ENCODE results near the gene MORN2.
"Not testable (repeated sequence)": the region's sequence is repeated elsewhere in the genome, so short reads cannot be mapped to it uniquely, and the experiment has no call there.

MORN2 gene

DNA sequence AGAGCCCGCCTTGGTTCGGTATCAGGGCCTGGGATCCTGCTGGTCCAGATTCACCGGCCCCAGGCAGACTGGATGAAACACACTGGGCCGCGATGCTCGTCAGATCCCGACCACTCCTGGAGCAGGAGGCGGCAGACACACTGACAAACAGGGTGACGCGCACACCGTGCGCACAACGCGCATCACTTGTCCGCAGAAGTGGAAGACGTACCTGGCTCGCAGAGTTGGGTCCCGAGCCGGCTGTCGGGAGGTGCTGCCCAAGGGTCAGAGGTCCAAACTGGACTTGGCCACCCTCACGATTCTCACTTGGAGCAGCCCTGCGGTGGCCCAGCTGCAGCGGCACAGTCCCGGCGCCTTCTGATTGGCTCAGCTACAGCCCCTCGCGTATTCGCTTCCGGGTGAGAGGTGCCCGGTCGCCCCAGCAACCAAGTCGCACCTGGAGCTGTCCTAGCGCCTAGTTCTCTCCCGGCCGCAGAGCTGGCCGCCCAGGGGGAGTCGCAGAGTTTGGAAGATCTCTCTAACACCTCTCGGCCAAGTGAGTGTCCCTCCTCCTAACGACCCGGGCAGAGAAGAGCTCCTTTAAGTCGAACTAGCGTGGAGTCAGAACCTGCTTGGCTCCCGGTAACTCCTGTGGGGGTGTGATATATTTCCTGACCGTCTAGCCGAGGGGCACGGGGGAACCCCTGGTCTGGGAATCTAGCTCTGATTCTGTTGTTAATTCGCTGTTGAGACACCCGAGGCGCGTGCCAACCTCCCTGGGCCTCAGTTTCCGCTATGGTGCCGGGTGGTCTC lies at the start of gene MORN2, which contains the start of gene DHX57:
Gene MORN2, plus strand, starts transcription at position 401 of the 792 bp plus-strand sequence.
Gene DHX57, minus strand, starts transcription at position 359 of the 792 bp plus-strand sequence. CDS start 7,529 bp downstream, outside the sequence.
- DNase-seq (ENCODE audit: low read depth) = peak; percentile 58

DNA sequence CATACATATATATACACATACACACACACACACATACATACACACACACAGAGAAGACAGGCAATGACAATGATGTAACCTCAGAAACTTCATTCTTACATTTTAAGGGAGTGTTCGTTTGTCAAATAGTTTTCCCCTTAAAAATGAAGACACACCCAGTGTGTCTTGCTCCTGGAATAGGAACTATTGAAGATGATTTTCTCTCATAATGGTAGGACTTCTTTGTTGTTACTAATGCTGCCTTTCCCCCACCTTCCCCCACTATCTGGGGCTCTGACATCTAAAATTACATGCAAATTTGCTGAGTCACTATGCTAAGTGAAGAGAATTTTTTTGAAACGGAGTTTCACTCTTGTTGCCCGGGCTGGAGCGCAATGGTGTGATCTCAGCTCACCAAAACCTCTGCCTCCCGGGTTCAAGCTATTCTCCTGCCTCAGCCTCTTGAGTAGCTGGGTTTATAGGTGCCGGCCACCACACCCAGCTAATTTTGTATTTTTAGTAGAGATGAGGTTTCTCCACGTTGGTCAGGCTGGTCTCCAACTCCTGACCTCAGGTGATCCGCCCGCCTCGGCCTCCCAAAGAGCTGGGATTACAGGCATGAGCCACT lies 48.1 kb upstream of the MORN2 start:
- DNase-seq (ENCODE audit: low read depth) = not testable (repeated sequence)

DNA sequence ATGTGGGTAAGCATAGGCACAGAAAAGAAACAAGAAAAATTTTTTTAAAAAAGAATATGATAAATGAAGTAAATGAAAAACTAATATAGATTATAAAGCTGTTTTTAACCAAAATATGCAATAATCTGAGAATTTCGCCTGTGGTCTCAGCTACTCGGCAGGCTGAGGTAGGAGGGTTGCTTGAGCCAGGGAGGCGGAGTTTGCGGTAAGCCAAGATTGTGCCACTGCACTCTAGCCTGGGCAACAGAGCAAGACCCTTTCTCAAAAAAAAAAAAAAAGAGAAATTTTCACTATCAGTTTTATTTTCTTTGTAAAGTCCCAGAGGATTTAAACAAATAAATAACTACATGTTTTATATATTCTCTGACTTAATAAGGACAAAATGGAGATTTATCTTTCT lies 47.3 kb upstream of the MORN2 start:
- DNase-seq (ENCODE audit: low read depth) = no peak

GRCh38 chr2:38829971-38830370 lies 45.8 kb upstream of the MORN2 start:
- no peak for DNase-seq (ENCODE audit: low read depth)

DNA sequence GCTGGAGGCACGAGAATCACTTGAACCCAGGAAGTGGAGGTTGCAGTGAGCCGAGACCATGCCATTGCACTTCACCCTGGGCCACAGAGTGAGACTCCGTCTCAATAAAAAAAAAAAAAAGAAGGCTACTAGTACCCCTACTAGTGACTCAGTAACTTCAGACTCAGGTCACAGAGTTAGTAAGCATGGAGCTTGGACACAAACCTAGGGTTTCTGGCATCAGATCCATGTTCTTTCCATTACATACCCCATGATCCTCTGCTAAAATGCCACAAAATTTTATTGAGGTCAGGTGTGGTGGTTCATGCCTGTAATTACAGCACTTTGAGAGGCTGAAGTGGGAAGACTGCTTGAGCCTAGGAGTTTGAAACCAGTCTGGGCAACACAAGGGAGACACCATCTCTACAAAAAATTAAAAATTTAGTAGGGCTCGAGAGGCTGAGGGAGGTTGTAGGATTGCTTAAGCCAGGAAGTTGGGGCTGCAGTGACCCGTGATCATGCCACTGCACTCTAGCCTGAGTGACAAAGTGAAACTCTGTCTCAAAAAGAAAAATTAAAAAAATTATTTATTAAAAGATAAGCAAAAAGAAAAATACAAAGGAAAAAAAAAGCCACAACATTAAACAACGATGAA lies 45.1 kb upstream of the MORN2 start:
- no peak for DNase-seq (ENCODE audit: low read depth)

- DNase-seq (ENCODE audit: low read depth) = no peak
Measured at GRCh38 chr2:38835015-38835601, 40.7 kb upstream of the MORN2 start.

DNA sequence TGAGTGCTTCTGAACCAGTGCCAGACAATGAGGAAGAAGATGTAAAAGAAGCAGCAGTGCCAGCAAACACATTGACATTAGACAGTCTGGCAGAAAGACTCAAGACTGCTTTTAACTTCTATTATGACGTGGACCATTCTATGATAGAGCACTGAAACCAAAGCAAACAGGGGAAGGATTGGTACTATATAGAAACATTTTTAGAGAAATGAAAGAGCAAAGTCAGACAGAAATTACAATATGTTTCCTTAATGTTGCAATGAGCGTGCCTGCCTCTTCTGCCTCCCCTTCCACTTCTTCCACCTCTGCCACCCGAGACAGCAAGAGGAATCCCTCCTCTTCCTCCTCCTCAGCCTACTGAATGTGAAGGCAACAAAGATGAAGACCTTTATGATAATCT lies 39.8 kb upstream of the MORN2 start:
- DNase-seq (ENCODE audit: low read depth) = no peak

DNA sequence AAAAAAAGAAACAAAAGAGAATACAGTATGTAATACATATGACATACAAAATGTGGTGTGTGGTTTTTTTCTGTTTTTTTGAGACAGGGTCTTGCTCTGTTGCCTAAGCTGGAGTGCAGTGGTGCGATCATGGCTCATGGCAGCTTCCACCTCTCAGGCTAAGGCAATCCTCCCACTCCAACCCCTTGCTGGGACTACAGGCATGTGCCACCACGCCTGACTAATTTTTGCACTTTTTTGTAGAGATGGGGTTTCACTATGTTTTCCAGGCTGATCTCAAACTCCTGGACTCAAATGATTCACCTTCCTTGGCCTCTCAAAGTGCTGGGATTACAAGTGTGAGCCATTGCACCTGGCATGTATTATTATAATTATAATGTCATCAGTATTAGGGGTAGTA lies 39.0 kb upstream of the MORN2 start:
- DNase-seq (ENCODE audit: low read depth) = no peak

GRCh38 chr2:38850045-38850444 lies 25.7 kb upstream of the MORN2 start:
- no peak for DNase-seq (ENCODE audit: low read depth)

DNA sequence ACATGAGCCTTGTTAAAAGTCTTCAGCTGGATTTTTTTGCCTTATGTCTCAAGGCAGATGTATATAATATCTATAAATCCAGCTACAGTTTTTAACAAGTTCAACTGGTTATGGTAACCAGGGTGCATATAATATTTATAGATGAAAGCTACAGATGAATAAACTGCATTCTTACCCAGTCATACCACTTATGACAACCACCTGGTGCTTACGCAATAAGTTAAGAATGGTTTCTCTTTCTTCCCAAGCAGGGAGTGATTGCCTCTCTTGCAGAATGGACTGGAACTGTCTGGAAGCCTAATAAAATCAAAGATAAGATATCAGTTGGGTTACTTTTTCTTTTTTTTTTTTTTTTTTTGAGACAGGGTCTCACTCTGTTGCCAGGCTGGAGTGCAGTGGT lies 19.6 kb upstream of the MORN2 start:
- DNase-seq (ENCODE audit: low read depth) = no peak

- DNase-seq (ENCODE audit: low read depth) = no peak
Measured at GRCh38 chr2:38862476-38862875, 13.3 kb upstream of the MORN2 start.

DNA sequence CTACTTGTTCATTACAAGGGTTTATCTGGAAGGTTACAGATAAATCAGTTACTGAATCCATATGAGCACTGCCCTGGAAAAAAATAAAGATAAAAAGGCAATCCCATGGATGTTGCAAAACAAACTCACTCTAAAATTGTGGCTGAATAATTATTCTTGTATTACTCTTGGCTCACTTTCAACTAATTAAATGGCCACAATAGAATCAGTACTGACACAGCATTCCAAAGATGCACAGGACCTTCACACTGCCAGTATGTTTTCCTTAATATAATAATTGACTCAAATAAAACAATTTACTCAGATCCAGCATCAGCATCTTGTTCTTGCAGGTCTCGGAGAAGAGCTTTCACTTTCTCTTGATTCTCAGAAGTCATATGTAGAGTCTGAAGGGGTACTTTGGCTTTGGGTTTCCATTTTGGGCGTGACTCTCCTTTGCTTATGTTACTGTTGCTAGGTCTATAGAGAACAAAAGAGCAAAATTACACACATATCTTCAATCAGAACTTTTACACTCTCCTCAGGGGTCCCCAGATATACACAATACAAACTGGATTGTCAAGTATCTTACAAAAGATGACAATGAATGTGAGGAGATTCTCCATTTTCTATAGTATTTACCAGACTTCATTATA lies 12.6 kb upstream of the MORN2 start:
- DNase-seq (ENCODE audit: low read depth) = no peak

DNA sequence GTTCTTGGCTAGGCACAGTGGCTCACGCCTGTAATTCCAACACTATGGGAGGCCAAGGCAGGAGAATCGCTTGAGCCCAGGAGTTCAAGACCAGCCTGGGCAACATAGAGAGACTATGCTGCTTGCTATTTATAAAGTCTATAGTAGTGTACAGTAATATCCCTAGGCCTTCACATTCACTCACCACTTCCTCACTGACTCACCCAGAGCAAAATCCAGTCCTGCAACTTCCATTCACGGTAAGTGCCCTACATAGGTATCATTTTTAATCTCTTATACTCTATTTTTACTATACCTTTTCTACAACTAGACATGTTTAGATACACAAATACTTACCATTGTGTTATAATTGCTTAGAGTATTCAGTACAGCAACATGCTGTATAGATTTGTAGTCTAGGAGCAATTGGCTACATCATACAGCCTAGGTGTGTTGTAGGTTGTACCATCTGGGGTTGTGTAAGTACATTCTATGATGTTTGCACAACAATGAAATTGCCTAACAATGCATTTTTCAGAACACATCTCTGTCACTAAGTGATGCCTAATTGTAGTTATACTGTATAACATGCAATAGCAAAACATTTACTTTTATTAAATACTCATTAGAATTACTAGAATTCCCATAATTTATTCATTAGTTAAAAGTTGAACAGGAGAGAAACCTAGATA lies 8.9 kb upstream of the MORN2 start:
- DNase-seq (ENCODE audit: low read depth) = no peak

DNA sequence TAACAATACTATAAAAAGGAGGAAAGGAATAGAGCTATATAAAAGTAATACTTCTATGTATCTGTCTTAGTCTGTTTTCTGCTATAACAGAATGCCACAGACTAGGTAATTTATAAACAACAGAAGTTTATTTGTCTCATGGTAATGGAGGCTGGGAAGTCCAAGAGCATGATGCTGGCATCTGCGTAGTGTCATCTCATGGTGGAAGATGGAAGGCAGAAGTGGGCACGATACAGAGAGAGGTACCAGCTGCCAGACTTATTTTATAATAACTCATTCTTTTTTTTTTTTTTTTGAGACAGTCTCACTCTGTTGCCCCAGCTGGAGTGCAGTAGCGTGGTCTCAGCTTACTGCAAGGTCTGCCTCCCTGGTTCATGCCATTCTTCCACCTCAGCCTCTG lies 4.3 kb upstream of the MORN2 start:
- DNase-seq (ENCODE audit: low read depth) = no peak

GRCh38 chr2:38873763-38874162 lies 2.0 kb upstream of the MORN2 start:
- no peak for DNase-seq (ENCODE audit: low read depth)

GRCh38 chr2:38875227-38875575 lies 575 bp upstream of the MORN2 start:
- no peak for DNase-seq (ENCODE audit: low read depth)

GRCh38 chr2:38876407-38876806 lies 631 bp downstream of the MORN2 start:
- no peak for DNase-seq (ENCODE audit: low read depth)

DNA sequence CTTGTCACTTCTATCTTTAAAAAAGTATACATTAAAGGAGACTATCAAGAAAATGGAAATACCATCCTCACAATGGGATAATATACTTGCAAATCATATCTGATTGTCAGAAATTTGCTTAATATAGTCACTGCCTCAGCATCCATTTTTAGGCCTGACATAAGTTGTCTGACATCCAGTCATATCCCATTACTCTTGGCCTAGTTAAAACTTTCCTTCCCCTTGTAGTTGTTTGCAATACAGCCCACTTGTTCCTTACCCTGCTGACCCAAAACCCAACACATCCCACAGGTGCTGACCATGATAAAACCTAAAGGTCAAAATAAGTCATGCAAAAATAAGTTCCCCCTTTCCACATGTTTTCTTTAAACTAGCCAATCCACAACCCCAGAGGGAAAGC lies 10.3 kb downstream of the MORN2 start:
- DNase-seq (ENCODE audit: low read depth) = no peak

- DNase-seq (ENCODE audit: low read depth) = no peak
Measured at GRCh38 chr2:38887347-38887746, 11.6 kb downstream of the MORN2 start.

- no peak for DNase-seq (ENCODE audit: low read depth)
Measured at GRCh38 chr2:38887902-38888554, 12.3 kb downstream of the MORN2 start.

DNA sequence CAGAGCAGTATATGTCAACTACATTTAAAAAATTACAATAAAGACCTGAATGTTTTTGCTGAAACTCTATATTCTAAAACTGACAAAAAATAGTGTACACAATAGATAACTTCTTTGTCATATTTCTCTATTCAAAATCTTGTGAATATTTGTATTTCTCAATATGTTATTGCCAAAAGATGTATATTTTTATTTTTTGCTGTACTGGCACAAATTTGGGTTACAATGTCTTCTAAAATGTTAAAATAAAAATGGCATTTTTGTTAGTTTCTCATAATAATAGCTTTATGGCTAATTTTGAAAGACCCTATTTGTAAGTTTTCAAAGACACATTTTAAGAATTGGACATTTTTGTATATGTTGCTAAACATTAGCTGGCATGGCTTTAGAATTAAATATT lies 13.3 kb downstream of the MORN2 start:
- no peak for DNase-seq (ENCODE audit: low read depth)
